ENCODE measurements around the gene CCP110.

CCP110 gene

GRCh38 chr16:19589771-19590302 is 66.1 kb downstream of the CCP110 start:
- no peak for DNase-seq (ENCODE audit: low read depth, low spot score)
- no peak overlapping the region for H3K27ac ChIP-seq
- no peaks in the 10 kb centered on the region for H3K9me3 ChIP-seq (ENCODE audit: low read depth, low read length)
- no peak overlapping the region for H3K9ac ChIP-seq (ENCODE audit: insufficient read length)
- TF ChIP-seq FOXP2 (optimal IDR thresholded peaks at IDR 0.05; ENCODE audit: control extremely low read depth, extremely low read length, insufficient read depth) (no peak), EZH2 (IDR thresholded peaks at IDR 0.05) (no peak), POLR2AphosphoS5 (IDR thresholded peaks at IDR 0.05; ENCODE audit: borderline replicate concordance, low read depth, low read length) (no peak)
- H3K36me3 ChIP-seq (ENCODE audit: insufficient read depth, low read length): no peaks in the 10 kb centered on the region
- H3K4me3 ChIP-seq: no peak overlapping the region

GRCh38 chr16:19595043-19595767 is 71.5 kb downstream of the CCP110 start:
- no peaks in the 10 kb centered on the region for H3K36me3 ChIP-seq (ENCODE audit: insufficient read depth, low read length)
- TF ChIP-seq FOXP2 (optimal IDR thresholded peaks at IDR 0.05; ENCODE audit: control extremely low read depth, extremely low read length, insufficient read depth) (no peak), POLR2AphosphoS5 (IDR thresholded peaks at IDR 0.05; ENCODE audit: borderline replicate concordance, low read depth, low read length) (no peak), EZH2 (IDR thresholded peaks at IDR 0.05) (no peak)
- H3K27ac ChIP-seq: no peak overlapping the region
- no peak overlapping the region for H3K4me3 ChIP-seq
- DNase-seq (ENCODE audit: low read depth, low spot score): no peak
- no peak overlapping the region for H3K9ac ChIP-seq (ENCODE audit: insufficient read length)
- no peaks in the 10 kb centered on the region for H3K9me3 ChIP-seq (ENCODE audit: low read depth, low read length)

GRCh38 chr16:19598805-19599510 is 75.2 kb downstream of the CCP110 start:
- no peak for DNase-seq (ENCODE audit: low read depth, low spot score)
- Histone ChIP-seq H3K4me3 (no peak overlapping the region), H3K9me3 (ENCODE audit: low read depth, low read length) (no peaks in the 10 kb centered on the region), H3K27ac (no peak overlapping the region), H3K36me3 (ENCODE audit: insufficient read depth, low read length) (no peaks in the 10 kb centered on the region), H3K9ac (ENCODE audit: insufficient read length) (no peak overlapping the region)
- TF ChIP-seq FOXP2 (optimal IDR thresholded peaks at IDR 0.05; ENCODE audit: control extremely low read depth, extremely low read length, insufficient read depth) (no peak), EZH2 (IDR thresholded peaks at IDR 0.05) (no peak), POLR2AphosphoS5 (IDR thresholded peaks at IDR 0.05; ENCODE audit: borderline replicate concordance, low read depth, low read length) (no peak)

GRCh38 chr16:19599968-19600716 is 76.4 kb downstream of the CCP110 start:
- Histone ChIP-seq H3K4me3 (no peak overlapping the region), H3K9ac (ENCODE audit: insufficient read length) (no peak overlapping the region), H3K27ac (no peak overlapping the region), H3K9me3 (ENCODE audit: low read depth, low read length) (no peaks in the 10 kb centered on the region), H3K36me3 (ENCODE audit: insufficient read depth, low read length) (no peaks in the 10 kb centered on the region)
- TF ChIP-seq POLR2AphosphoS5 (IDR thresholded peaks at IDR 0.05; ENCODE audit: borderline replicate concordance, low read depth, low read length) (no peak), EZH2 (IDR thresholded peaks at IDR 0.05) (no peak), FOXP2 (optimal IDR thresholded peaks at IDR 0.05; ENCODE audit: control extremely low read depth, extremely low read length, insufficient read depth) (no peak)
- DNase-seq (ENCODE audit: low read depth, low spot score): no peak

- H3K36me3 ChIP-seq (ENCODE audit: insufficient read depth, low read length): no peaks in the 10 kb centered on the region
- peak; percentile 12 for DNase-seq (ENCODE audit: low read depth, low spot score)
- TF ChIP-seq EZH2 (IDR thresholded peaks at IDR 0.05) (no peak), FOXP2 (optimal IDR thresholded peaks at IDR 0.05; ENCODE audit: control extremely low read depth, extremely low read length, insufficient read depth) (no peak), POLR2AphosphoS5 (IDR thresholded peaks at IDR 0.05; ENCODE audit: borderline replicate concordance, low read depth, low read length) (no peak)
Observed at GRCh38 chr16:19601083-19601976, 77.6 kb downstream of the CCP110 start.

More at GRCh38 chr16:19601083-19601976, 77.6 kb downstream of the CCP110 start:
- Histone ChIP-seq H3K9me3 (ENCODE audit: low read depth, low read length) (no peaks in the 10 kb centered on the region), H3K4me3 (no peak overlapping the region), H3K9ac (ENCODE audit: insufficient read length) (peak overlapping the region; percentile 56), H3K27ac (no peak overlapping the region)
